Endothelial cell of umbilical vein (primary cell): ENCODE results near the gene NCK2. TPM values are rescaled to one million over a fixed set of nuclear protein-coding genes. Genes with fewer than 3 reads are reported as not detected.

ENCODE experiments used
- BruUV-seq: library from RNA; stranded (reverse); fragments of 400-500 nt; replicated peaks from 2 replicates; lab custom pipeline; 2021; lab: Mats Ljungman, UMichigan
- CTCF ChIA-PET: fragments of 300-600, 350-600 bp; sonication (Branson Sonifier 250); formaldehyde crosslinking; loops from one replicate; lab custom pipeline; 2021; ENCODE audit warnings: antibody characterized with exemption, inconsistent platforms; lab: Charles Lee
- POLR2A ChIA-PET: fragments of 300-600, 350-600 bp; sonication (Branson Sonifier 250); formaldehyde crosslinking; loops from one replicate; lab custom pipeline; 2021; ENCODE audit warnings: antibody characterized with exemption, inconsistent platforms; lab: Charles Lee
- DNase-seq: peaks from one replicate; pipeline ENCODE4 v3.0.0-alpha.2; 2011; ENCODE audit warnings: low read depth, low spot score
- FAIRE-seq: peaks from 2 replicates; lab custom pipeline; 2011; peaks lifted over from hg19 to GRCh38; lab: Jason Lieb, UNC
- H2AFZ ChIP-seq: 2 replicates; pipeline ENCODE4 v1.6.0; 2012; ENCODE audit warnings: low read depth, low read length, control low read depth, inconsistent platforms
- H3K27ac ChIP-seq: 2 replicates; pipeline ENCODE4 v1.5.1; 2011; ENCODE audit warnings: low read depth, mild to moderate bottlenecking, control low read depth, low read length, moderate library complexity; ENCODE audit not compliant: insufficient read depth
- H3K27me3 ChIP-seq, 2 experiments: 2 replicates each; pipeline versions ENCODE4 v1.6.0 to v1.6.1; 2011; ENCODE audit warnings: low read length in 2 of 2, mixed read lengths in 1 of 2; ENCODE audit not compliant: control insufficient read depth in 2 of 2, insufficient read depth in 2 of 2
- H3K36me3 ChIP-seq, 2 experiments: 2 replicates in 1 of 2; 3 replicates in 1 of 2; pipeline ENCODE4 v1.5.1; 2011; ENCODE audit warnings: low read length in 2 of 2, mild to moderate bottlenecking in 1 of 2, moderate library complexity in 1 of 2; ENCODE audit not compliant: control insufficient read depth in 2 of 2, insufficient read depth in 2 of 2; ENCODE audit errors: extremely low read depth in 1 of 2
- H3K4me1 ChIP-seq: 3 replicates; pipeline ENCODE4 v1.5.1; 2011; ENCODE audit warnings: mild to moderate bottlenecking, low read length; ENCODE audit not compliant: control insufficient read depth, insufficient read depth; ENCODE audit errors: extremely low read depth
- H3K4me2 ChIP-seq: 2 replicates; pipeline ENCODE4 v1.6.1; 2011; ENCODE audit warnings: low read length, control low read depth, mixed read lengths; ENCODE audit not compliant: insufficient read depth
- H3K4me3 ChIP-seq, 3 experiments: fragments of 200-600 bp in 1 of 3; sonication (generic), shearing (Covaris generic) in 1 of 3; replicated peaks in 1 of 3; 2 replicates each; pipeline ENCODE4 v1.5.1; 2011 to 2016; ENCODE audit warnings: control low read depth in 3 of 3, low read length in 3 of 3, mild to moderate bottlenecking in 2 of 3, inconsistent platforms in 1 of 3, low read depth in 1 of 3, moderate library complexity in 1 of 3; ENCODE audit not compliant: insufficient read depth in 1 of 3
- H3K79me2 ChIP-seq: 2 replicates; pipeline ENCODE4 v1.6.0; 2012; ENCODE audit warnings: low read length, inconsistent platforms; ENCODE audit not compliant: control insufficient read depth, insufficient read depth
- H3K9ac ChIP-seq: replicated peaks from 2 replicates; pipeline ENCODE3; 2011; ENCODE audit warnings: low read length, control low read depth; ENCODE audit not compliant: insufficient read depth; ENCODE audit errors: extremely low read depth
- H3K9me1 ChIP-seq: replicated peaks from 3 replicates; pipeline ENCODE4 v1.6.0; 2011; ENCODE audit warnings: mild to moderate bottlenecking, low read length; ENCODE audit not compliant: control insufficient read depth, insufficient read depth; ENCODE audit errors: extremely low read depth
- H3K9me3 ChIP-seq: replicated peaks from 2 replicates; pipeline ENCODE4 v1.5.1; 2012; ENCODE audit warnings: low read length, inconsistent platforms; ENCODE audit not compliant: control insufficient read depth, insufficient read depth
- H4K20me1 ChIP-seq: replicated peaks from 2 replicates; pipeline ENCODE3; 2011; ENCODE audit warnings: mild to moderate bottlenecking, low read length; ENCODE audit not compliant: control insufficient read depth, insufficient read depth; ENCODE audit errors: extremely low read depth
- EZH2 ChIP-seq: IDR thresholded peaks from 2 replicates; pipeline ENCODE4 v1.6.1; 2012; ENCODE audit warnings: borderline replicate concordance, low read depth, mild to moderate bottlenecking, moderate library complexity, low read length, inconsistent platforms; ENCODE audit not compliant: severe bottlenecking
- FOS ChIP-seq: IDR thresholded peaks from 2 replicates; pipeline ENCODE4 v1.6.1; 2011; ENCODE audit warnings: mild to moderate bottlenecking, low read length, moderate library complexity, borderline replicate concordance; ENCODE audit not compliant: insufficient read depth
- GATA2 ChIP-seq: IDR thresholded peaks from 2 replicates; pipeline ENCODE4 v1.7.0; 2011; ENCODE audit warnings: low read depth, mild to moderate bottlenecking, moderate library complexity, mixed read lengths, low read length; ENCODE audit not compliant: insufficient read length, insufficient read depth
- JUN ChIP-seq: IDR thresholded peaks from 2 replicates; pipeline ENCODE4 v1.6.1; 2011; ENCODE audit warnings: borderline replicate concordance, low read depth; ENCODE audit not compliant: insufficient read length, insufficient read depth
- MYC ChIP-seq: IDR thresholded peaks from one replicate; pipeline ENCODE4 v1.6.1; 2011; ENCODE audit warnings: mild to moderate bottlenecking, low read depth, low read length
- POLR2A ChIP-seq: IDR thresholded peaks from 2 replicates; pipeline ENCODE4 v1.6.1; 2012; ENCODE audit warnings: low read depth, mild to moderate bottlenecking, control low read depth, low read length
- POLR2AphosphoS5 ChIP-seq: IDR thresholded peaks from 2 replicates; pipeline ENCODE4 v1.6.1; 2012; ENCODE audit warnings: low read depth, mild to moderate bottlenecking, control low read depth, low read length, moderate library complexity; ENCODE audit not compliant: insufficient read depth
- dilution Hi-C: fragments of 300-500 bp; cut with MboI; formaldehyde crosslinking; loops from one replicate; pipeline ENCODE4 v1.15.0; 2019; ENCODE audit warnings: low sequenced_read_pairs; ENCODE audit not compliant: extremely low pct_ligation_motif_present
- intact Hi-C: fragments of 100-400 bp; cut with micrococcal nuclease; formaldehyde crosslinking; loops from one replicate; pipeline ENCODE4 v1.10.0; 2022
- polyA plus RNA-seq, 4 experiments: library from polyadenylated mRNA; depleted of rRNA in 3 of 4; stranded (reverse) in 3 of 4; unstranded in 1 of 4; fragments of >200 nt; gene quantifications; 2 replicates each; pipeline versions ENCODE4 v1.2.1 to v1.2.3, GENCODE V29; 2011 to 2012; ENCODE audit warnings: missing spikeins in 1 of 4
- total RNA-seq: library from RNA; stranded (reverse); gene quantifications from 2 replicates; pipeline ENCODE4 v1.2.3, GENCODE V29; 2021
- TF ChIP-seq, protein P1 (sequence below), 2 donors: IDR thresholded peaks; 1 replicate in 1 of 2; 2 replicates in 1 of 2; pipeline ENCODE4 v1.5.1; 2011; ENCODE audit warnings: low read length in 2 of 2, mild to moderate bottlenecking in 2 of 2, moderate library complexity in 2 of 2, control low read depth in 1 of 2, inconsistent platforms in 1 of 2, low read depth in 1 of 2; ENCODE audit not compliant: insufficient read depth in 1 of 2; ENCODE audit errors: extremely low read depth in 1 of 2
- TF ChIP-seq, protein P2 (sequence below): IDR thresholded peaks from 2 replicates; pipeline ENCODE4 v1.6.1; 2011; ENCODE audit not compliant: insufficient read depth, insufficient read length

The NCK2 gene
- total and polyA plus RNA-seq, 2 donors (not counting 3 experiments of a cell fraction or from before 2014, with no cell fraction given), result 23.8 to 39.1 TPM

DNA sequence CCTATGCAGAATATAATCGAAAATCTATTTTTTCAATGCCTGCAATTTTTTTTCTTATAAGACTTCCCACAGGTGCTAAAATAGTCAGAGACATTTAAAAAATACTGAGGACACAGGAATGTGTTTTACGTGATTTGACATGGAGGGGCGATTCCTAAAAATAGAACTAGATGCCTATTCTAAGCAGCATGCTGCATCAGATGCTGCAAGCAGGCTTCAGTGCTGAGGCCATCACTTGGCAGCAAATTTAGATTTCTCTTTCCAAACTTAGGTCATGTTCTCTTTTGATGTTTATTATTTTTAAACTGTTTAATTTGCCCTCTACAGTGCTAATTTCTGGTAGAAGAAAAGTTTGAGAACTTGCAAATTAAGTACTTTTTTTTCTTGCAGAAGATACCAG lies 43.7 kb upstream of the NCK2 start:
- TF ChIP-seq FOS (no peak), POLR2AphosphoS5 (no peak), GATA2 (no peak), JUN (no peak), POLR2A (no peak), EZH2 (no peak), MYC (no peak)
- TF ChIP-seq, protein P1, sequence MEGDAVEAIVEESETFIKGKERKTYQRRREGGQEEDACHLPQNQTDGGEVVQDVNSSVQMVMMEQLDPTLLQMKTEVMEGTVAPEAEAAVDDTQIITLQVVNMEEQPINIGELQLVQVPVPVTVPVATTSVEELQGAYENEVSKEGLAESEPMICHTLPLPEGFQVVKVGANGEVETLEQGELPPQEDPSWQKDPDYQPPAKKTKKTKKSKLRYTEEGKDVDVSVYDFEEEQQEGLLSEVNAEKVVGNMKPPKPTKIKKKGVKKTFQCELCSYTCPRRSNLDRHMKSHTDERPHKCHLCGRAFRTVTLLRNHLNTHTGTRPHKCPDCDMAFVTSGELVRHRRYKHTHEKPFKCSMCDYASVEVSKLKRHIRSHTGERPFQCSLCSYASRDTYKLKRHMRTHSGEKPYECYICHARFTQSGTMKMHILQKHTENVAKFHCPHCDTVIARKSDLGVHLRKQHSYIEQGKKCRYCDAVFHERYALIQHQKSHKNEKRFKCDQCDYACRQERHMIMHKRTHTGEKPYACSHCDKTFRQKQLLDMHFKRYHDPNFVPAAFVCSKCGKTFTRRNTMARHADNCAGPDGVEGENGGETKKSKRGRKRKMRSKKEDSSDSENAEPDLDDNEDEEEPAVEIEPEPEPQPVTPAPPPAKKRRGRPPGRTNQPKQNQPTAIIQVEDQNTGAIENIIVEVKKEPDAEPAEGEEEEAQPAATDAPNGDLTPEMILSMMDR (IDR thresholded peaks at IDR 0.05; ENCODE audit: extremely low read depth in 1 of 2, insufficient read depth in 1 of 2, low read depth in 1 of 2, low read length in 2 of 2), result no peak
- TF ChIP-seq, protein P2, sequence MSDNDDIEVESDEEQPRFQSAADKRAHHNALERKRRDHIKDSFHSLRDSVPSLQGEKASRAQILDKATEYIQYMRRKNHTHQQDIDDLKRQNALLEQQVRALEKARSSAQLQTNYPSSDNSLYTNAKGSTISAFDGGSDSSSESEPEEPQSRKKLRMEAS, result no peak
- POLR2A ChIA-PET, result no interaction called here
- no TSS peak for BruUV-seq
- Histone ChIP-seq H3K79me2 (no peaks in the 10 kb centered on the region), H3K4me3 (no peak overlapping the region), H3K9me1 (no peaks in the 10 kb centered on the region), H3K27ac (no peak overlapping the region), H3K4me1 (no peaks in the 10 kb centered on the region), H3K4me2 (no peak overlapping the region), H3K27me3 (peaks cover 0 to 2% of the 10 kb centered on the region in 2 experiments), H3K36me3 (no peaks in the 10 kb centered on the region), H3K9me3 (no peaks in the 10 kb centered on the region), H2AFZ (no peak overlapping the region), H3K9ac (no peak overlapping the region), H4K20me1 (no peaks in the 10 kb centered on the region)
- dilution Hi-C loops (no loop called here), intact Hi-C loops (no loop called here)
- CTCF ChIA-PET, result no interaction called here
- no peak for FAIRE-seq
- DNase-seq, result no peak
